ENCODE measurements around the gene ABCA12. TPM values are rescaled to one million over a fixed set of nuclear protein-coding genes. Genes with fewer than 3 reads are reported as not detected.

Gene ABCA12
- total and polyA plus RNA-seq, 2 donors (not counting 3 experiments of a cell fraction or from before 2014, with no cell fraction given): not detected

DNA sequence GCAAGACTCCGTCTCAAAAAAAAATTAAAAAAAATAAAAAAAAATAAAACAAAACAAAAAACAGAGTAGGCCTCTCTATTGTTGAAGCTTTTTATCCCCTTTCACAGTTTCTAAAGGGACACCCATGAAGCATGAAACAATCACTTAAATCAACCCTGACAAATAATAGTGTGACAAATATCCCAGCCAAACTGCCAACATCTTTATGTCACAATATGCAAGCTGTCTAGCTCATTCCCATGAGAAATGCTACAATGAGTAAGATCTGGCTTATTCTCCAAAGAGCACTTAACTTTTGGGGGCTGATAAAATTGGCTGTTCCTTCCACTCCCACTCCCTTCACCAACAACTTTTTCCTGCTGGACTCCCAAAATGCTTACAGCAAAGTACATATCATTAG is 21.7 kb upstream of the ABCA12 start:
- TF ChIP-seq JUN (IDR thresholded peaks at IDR 0.05; ENCODE audit: borderline replicate concordance, insufficient read depth, insufficient read length, low read depth) (no peak), EZH2 (IDR thresholded peaks at IDR 0.05; ENCODE audit: borderline replicate concordance, low read depth, low read length, severe bottlenecking) (no peak), POLR2A (IDR thresholded peaks at IDR 0.05; ENCODE audit: low read depth, low read length) (no peak), FOS (IDR thresholded peaks at IDR 0.05; ENCODE audit: borderline replicate concordance, insufficient read depth, low read length) (no peak), CTCF (IDR thresholded peaks at IDR 0.05; ENCODE audit: extremely low read depth in 1 of 2, insufficient read depth in 1 of 2, low read depth in 1 of 2, low read length in 2 of 2) (no peak), GATA2 (IDR thresholded peaks at IDR 0.05; ENCODE audit: insufficient read depth, insufficient read length, low read depth, low read length) (no peak), POLR2AphosphoS5 (IDR thresholded peaks at IDR 0.05; ENCODE audit: insufficient read depth, low read depth, low read length) (no peak)
- Histone ChIP-seq H3K36me3 (ENCODE audit: control insufficient read depth in 2 of 2, extremely low read depth in 1 of 2, insufficient read depth in 2 of 2, low read length in 2 of 2) (no peaks in the 10 kb centered on the region), H3K9me3 (replicated peaks; ENCODE audit: control insufficient read depth, insufficient read depth, low read length) (no peaks in the 10 kb centered on the region), H3K4me1 (ENCODE audit: control insufficient read depth, extremely low read depth, insufficient read depth, low read length) (no peaks in the 10 kb centered on the region), H3K4me3 (replicated peaks in 1 of 3; ENCODE audit: insufficient read depth in 1 of 3, low read depth in 1 of 3, low read length in 3 of 3) (no peak overlapping the region), H3K4me2 (ENCODE audit: insufficient read depth, low read length) (no peak overlapping the region), H3K27ac (ENCODE audit: insufficient read depth, low read depth, low read length) (no peak overlapping the region), H3K9ac (replicated peaks; ENCODE audit: extremely low read depth, insufficient read depth, low read length) (no peak overlapping the region), H4K20me1 (replicated peaks; ENCODE audit: control insufficient read depth, extremely low read depth, insufficient read depth, low read length) (no peaks in the 10 kb centered on the region), H3K9me1 (replicated peaks; ENCODE audit: control insufficient read depth, extremely low read depth, insufficient read depth, low read length) (no peaks in the 10 kb centered on the region), H2AFZ (ENCODE audit: low read depth, low read length) (no peak overlapping the region), H3K79me2 (ENCODE audit: control insufficient read depth, insufficient read depth, low read length) (no peaks in the 10 kb centered on the region), H3K27me3 (ENCODE audit: control insufficient read depth in 2 of 2, insufficient read depth in 2 of 2, low read length in 2 of 2) (no peaks in the 10 kb centered on the region)
- POLR2A ChIA-PET: no interaction called here
- dilution Hi-C loops (cut with MboI; ENCODE audit: extremely low pct_ligation_motif_present, low sequenced_read_pairs) (no loop called here), intact Hi-C loops (cut with micrococcal nuclease) (no loop called here)
- no peak for DNase-seq (ENCODE audit: low read depth, low spot score)
- CTCF ChIA-PET: no interaction called here
- FAIRE-seq: no peak
- BruUV-seq (replicated peaks): no TSS peak

Data from endothelial cell of umbilical vein (primary cell).